ENCODE measurements around the gene SH3BGR.

- no peak for TF ChIP-seq POLR2AphosphoS5 (IDR thresholded peaks at IDR 0.05)
- TF ChIP-seq, protein P1, sequence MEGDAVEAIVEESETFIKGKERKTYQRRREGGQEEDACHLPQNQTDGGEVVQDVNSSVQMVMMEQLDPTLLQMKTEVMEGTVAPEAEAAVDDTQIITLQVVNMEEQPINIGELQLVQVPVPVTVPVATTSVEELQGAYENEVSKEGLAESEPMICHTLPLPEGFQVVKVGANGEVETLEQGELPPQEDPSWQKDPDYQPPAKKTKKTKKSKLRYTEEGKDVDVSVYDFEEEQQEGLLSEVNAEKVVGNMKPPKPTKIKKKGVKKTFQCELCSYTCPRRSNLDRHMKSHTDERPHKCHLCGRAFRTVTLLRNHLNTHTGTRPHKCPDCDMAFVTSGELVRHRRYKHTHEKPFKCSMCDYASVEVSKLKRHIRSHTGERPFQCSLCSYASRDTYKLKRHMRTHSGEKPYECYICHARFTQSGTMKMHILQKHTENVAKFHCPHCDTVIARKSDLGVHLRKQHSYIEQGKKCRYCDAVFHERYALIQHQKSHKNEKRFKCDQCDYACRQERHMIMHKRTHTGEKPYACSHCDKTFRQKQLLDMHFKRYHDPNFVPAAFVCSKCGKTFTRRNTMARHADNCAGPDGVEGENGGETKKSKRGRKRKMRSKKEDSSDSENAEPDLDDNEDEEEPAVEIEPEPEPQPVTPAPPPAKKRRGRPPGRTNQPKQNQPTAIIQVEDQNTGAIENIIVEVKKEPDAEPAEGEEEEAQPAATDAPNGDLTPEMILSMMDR (IDR thresholded peaks at IDR 0.05): no peak
- no peak for TF ChIP-seq POLR2A (IDR thresholded peaks at IDR 0.05)
- TF ChIP-seq EP300 (IDR thresholded peaks at IDR 0.05): no peak
These were observed 29.1 kb upstream of the SH3BGR start for GRCh38 chr21:39422527-39423241.

Measured in upper lobe of left lung (tissue), 4 donors.